ENCODE results near the gene ZBTB33. TPM values are rescaled to one million over a fixed set of nuclear protein-coding genes. Genes with fewer than 3 reads are reported as not detected.

Gene ZBTB33
- polyA plus RNA-seq, 1 donor from 2014 or later: 20.2 TPM

- Histone ChIP-seq H3K4me3 (ENCODE audit: low read length) (no peak overlapping the region), H2AFZ (ENCODE audit: low read depth, low read length) (no peak overlapping the region), H3K9me3 (ENCODE audit: low read length) (no peaks in the 10 kb centered on the region), H4K20me1 (ENCODE audit: insufficient read depth) (no peaks in the 10 kb centered on the region), H3K27ac (ENCODE audit: low read length) (no peak overlapping the region), H3K36me3 (ENCODE audit: insufficient read depth, low read length) (no peaks in the 10 kb centered on the region), H3F3A (ENCODE audit: insufficient read depth, low read length, poor library complexity, severe bottlenecking) (no peaks in the 10 kb centered on the region), H3K9me2 (ENCODE audit: insufficient read depth, low read length) (no peaks in the 10 kb centered on the region), H3K9ac (ENCODE audit: low read length) (no peak overlapping the region), H3K27me3 (ENCODE audit: insufficient read depth, low read depth, low read length) (no peaks in the 10 kb centered on the region), H3K4me2 (ENCODE audit: low read length) (no peak overlapping the region), H3K79me2 (replicated peaks; ENCODE audit: insufficient read depth, low read length) (no peaks in the 10 kb centered on the region)
- TF ChIP-seq EP300 (conservative IDR thresholded peaks at IDR 0.05; ENCODE audit: poor library complexity, severe bottlenecking) (no peak), SMC3 (conservative IDR thresholded peaks at IDR 0.05; ENCODE audit: poor library complexity) (peak; percentile 51), RAD21 (conservative IDR thresholded peaks at IDR 0.05) (peak; percentile 61), CTCF (IDR thresholded peaks at IDR 0.05; ENCODE audit: poor library complexity, severe bottlenecking) (peak; percentile 65)
These were observed 37.0 kb upstream of the ZBTB33 start for GRCh38 chrX:120213438-120214265.

- H3K27me3 ChIP-seq (ENCODE audit: insufficient read depth, low read depth, low read length): no peaks in the 10 kb centered on the region
- no peak overlapping the region for H2AFZ ChIP-seq (ENCODE audit: low read depth, low read length)
- TF ChIP-seq SMC3 (conservative IDR thresholded peaks at IDR 0.05; ENCODE audit: poor library complexity) (no peak), CTCF (IDR thresholded peaks at IDR 0.05; ENCODE audit: poor library complexity, severe bottlenecking) (no peak), RAD21 (conservative IDR thresholded peaks at IDR 0.05) (no peak), EZH2 (IDR thresholded peaks at IDR 0.05; ENCODE audit: borderline replicate concordance, insufficient read depth, low read length, poor library complexity, severe bottlenecking) (no peak), MXI1 (conservative IDR thresholded peaks at IDR 0.05; ENCODE audit: poor library complexity, severe bottlenecking) (no peak), REST (IDR thresholded peaks at IDR 0.05; ENCODE audit: borderline replicate concordance) (no peak), POLR2AphosphoS5 (IDR thresholded peaks at IDR 0.05) (no peak)
- H3K36me3 ChIP-seq (ENCODE audit: insufficient read depth, low read length): no peaks in the 10 kb centered on the region
- no peaks in the 10 kb centered on the region for H3F3A ChIP-seq (ENCODE audit: insufficient read depth, low read length, poor library complexity, severe bottlenecking)
- no peaks in the 10 kb centered on the region for H4K20me1 ChIP-seq (ENCODE audit: insufficient read depth)
- H3K9me3 ChIP-seq (ENCODE audit: low read length): no peaks in the 10 kb centered on the region
- no peaks in the 10 kb centered on the region for H3K9me2 ChIP-seq (ENCODE audit: insufficient read depth, low read length)
- H3K4me2 ChIP-seq (ENCODE audit: low read length): no peak overlapping the region
- H3K27ac ChIP-seq (ENCODE audit: low read length): no peak overlapping the region
- H3K79me2 ChIP-seq (replicated peaks; ENCODE audit: insufficient read depth, low read length): no peaks in the 10 kb centered on the region
- no peak overlapping the region for H3K4me3 ChIP-seq (ENCODE audit: low read length)
- H3K9ac ChIP-seq (ENCODE audit: low read length): no peak overlapping the region
These were observed 27.2 kb upstream of the ZBTB33 start for GRCh38 chrX:120223374-120223773.
